B cell (primary cell): ENCODE measurements around the gene STBD1.

ENCODE experiments used
- CTCF ChIP-seq: fragments of 200-600 bp; IDR thresholded peaks from one replicate; pipeline ENCODE4 v1.8.0; 2022; ENCODE audit warnings: antibody characterized with exemption, mild to moderate bottlenecking
- EZH2 ChIP-seq: IDR thresholded peaks from 2 replicates; pipeline ENCODE4 v1.6.1; 2012; ENCODE audit warnings: borderline replicate concordance, low read depth, mild to moderate bottlenecking, moderate library complexity, low read length; ENCODE audit not compliant: insufficient read depth, poor library complexity, severe bottlenecking

DNA sequence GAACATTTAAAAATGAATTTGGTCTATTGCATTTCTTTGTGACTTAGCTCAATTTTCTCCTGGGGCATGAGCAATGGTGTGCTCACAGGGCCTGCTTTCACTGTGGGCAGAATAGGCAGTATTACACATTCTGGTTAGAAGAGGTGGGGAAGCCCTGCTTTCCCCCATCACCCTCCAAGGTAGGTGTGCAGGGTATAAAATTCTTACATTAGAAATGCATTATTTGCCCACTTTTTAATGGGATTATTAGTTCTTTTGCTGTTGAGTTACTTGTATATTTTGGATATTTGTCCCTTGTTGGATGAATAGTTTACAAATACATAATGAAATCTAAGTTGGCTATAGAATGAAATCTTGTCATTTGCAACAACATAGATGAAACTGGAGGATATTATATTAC, 8.3 kb upstream of the STBD1 start:
- TF ChIP-seq CTCF (no peak), EZH2 (no peak)
